GM18867 (cell line): Measurements from ENCODE around the gene CAPNS2.
"Not testable (repeated sequence)": the region's sequence is repeated elsewhere in the genome, so short reads cannot be mapped to it uniquely, and the experiment has no call there.

Experiments used
- ATAC-seq: cut with Tn5 transposase; IDR thresholded peaks from one replicate; pipeline ENCODE4 v1.9.1; 2021; ENCODE audit warnings: mild to moderate bottlenecking, moderate library complexity; ENCODE audit not compliant: unreplicated experiment

The CAPNS2 gene

DNA sequence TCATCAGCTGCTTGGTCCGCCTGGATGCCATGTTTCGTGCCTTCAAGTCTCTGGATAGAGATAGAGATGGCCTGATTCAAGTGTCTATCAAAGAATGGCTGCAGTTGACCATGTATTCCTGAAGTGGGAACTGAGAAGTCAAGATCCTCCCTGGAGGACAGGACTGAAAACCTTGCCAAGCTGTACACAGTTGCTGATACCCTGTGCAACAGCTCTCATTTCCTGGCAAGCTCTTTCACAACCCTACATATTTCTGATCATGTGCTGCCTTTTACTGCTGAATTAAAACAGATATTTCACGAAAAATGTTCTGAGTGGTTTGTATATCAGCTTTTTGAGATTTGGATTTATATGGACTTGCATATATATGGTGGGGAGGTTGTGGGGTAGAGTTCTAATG, 898 bp downstream of the CAPNS2 start:
- ATAC-seq: no peak

DNA sequence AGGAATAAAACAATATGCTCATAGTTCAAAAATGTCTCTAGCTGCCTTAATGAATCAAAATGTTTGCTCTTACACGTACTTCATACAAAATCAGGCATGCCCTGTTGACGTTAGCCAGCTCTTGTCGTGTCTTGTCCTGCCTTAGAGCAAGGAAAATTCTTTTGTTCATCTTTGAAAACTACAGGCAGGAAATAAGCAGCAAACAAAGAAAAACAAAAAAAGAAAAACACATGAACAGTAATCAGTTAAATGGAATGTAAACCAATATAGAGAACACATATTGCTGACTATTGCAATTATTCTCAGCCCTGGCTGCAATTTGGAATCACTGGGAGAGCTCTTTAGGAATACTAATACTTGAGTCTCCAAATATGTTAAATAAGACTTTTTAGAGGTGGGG, 1.7 kb downstream of the CAPNS2 start:
- ATAC-seq: no peak

DNA sequence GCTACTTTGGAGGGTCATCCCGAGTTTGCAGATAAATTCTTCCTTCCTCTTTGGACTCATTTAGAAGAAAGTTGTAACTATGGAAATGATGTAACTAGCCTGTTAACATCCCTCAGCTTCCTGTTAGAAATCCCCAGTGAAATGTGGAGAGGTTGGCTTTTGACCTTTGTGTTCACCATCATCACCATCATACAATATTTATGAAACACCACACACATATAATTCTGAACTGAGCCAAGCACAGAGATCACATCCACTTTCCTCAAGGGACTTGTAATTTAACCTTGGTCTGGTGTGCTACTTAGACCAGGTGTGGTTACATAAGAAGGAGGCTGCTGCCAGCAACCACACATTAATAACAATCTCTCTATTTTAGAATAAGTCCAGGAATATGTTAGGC, 2.5 kb downstream of the CAPNS2 start:
- ATAC-seq: no peak

DNA sequence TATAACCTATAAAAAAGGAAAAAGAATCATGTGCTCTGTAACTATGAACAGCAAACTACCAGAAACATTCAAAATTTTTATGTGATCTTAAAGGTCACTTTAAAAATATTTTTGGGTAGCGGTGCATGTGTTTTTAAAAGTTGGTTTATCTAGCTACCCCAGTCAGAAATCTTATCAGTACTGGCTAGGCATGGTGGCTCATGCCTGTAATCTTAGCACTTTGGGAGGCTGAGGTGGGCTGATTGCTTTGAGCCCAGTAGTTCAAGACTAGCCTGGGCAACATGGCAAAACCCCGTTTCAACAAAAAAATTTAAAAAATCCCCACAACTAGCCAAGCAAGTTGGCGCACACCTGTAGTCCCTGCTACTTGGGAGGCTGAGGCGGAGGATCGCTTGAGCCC, 3.7 kb downstream of the CAPNS2 start:
- no peak for ATAC-seq

DNA sequence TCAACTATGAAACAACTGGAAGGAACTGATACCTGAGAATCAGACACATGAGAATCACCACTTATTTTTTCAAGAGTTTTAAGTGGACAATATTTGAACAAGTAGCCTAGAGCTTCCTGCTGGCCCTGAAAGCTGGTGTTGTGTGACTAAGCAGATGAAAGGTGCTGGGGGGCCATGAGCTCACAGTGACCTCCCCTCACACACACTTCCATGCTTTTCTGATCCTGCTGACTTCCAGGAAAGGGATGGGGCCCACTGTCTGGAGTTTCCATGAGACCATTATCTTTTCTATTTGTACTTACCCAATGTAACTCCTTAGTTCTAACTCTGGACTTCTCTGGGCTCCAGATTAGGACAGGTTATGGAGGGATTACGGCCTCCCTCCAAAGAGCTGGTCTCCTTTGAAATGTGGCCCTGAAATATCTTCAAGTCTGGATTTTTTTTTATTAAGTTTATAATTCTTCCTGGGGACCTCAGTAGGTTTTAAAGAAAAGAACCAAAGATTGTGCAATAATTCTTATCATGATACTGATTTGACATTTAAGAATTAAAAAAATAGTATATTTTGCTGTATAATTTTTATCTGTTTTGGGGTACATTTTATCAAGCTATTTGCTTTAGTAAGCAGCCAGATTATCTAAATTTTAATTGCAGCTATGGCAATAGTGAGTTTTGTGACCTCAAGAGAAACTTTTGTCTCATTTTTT, 4.9 kb downstream of the CAPNS2 start:
- no peak for ATAC-seq

DNA sequence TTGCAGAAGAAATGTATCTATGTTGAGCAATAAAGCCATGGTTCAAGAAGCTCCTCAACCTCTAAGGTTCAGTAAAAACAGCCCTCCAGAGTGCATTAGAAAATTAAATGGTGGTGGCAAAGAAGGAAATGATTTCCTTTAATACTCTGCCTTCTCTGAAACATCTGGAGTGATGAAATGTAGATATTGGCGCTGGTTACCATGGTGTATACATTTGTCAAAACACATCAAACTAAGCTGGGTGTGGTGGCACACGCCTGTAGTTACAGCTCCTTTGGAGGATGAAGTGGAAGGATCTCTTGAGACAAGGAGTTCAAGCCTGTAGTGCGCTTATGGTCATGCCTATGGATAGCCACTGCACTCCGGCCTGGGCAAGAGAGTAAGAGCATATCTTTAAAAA, 6.0 kb downstream of the CAPNS2 start:
- ATAC-seq: no peak

DNA sequence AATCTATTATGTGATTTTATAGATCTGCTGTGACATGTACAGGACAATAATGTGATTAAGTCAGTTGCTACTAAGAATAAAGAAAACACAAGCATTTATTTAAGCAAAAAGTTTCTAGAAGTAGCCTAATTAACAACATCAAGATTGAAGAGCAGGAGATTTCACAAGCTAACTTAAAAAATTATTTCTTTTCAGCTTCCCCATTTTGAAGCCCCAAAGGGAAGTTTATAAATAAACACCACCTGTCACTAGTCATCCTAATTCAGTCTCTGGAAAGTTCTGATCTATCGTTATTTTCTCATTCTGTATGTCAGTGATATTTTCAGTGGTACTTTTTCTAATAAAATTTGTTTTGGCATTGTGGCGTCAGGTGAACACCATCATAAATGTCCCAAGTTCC, 8.3 kb downstream of the CAPNS2 start:
- no peak for ATAC-seq

DNA sequence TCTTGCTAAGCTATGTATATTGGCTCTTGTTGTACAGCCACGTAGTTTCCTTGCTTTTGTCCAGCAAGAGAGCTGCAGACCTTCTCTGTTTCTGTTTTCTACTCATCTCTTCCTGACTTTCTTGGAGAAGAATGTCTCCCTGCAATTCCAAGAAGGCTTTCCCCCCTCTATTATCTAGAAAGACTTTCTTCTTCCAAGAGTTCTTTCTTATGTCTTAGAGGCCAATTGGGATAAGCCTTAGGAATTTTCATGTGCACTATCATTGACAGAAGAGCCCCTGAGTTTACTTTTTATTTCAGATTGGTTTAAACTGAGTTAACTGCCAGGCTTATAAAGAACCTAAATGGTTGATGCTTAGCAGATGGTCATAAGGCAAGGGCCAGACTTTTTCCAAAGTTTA, 9.0 kb downstream of the CAPNS2 start:
- ATAC-seq: no peak

DNA sequence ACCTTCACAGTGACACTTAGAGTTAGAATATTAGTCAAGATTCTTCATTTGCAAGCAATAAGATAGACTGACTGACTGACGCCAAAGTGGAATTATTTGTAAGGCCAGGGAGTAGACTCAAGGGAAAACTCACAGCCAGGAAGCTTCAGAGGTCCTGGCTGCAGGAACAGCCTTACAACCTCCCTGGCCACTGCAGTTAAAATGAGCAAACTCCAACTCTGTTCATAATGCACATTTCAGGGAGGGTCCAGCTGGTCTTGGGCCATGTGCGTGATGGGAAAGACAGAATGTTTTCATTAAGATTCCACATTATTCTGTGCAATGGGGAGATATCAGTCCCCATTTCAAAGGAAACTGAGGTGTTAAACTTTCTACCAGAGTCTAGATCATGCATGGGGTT, 9.9 kb downstream of the CAPNS2 start:
- no peak for ATAC-seq

DNA sequence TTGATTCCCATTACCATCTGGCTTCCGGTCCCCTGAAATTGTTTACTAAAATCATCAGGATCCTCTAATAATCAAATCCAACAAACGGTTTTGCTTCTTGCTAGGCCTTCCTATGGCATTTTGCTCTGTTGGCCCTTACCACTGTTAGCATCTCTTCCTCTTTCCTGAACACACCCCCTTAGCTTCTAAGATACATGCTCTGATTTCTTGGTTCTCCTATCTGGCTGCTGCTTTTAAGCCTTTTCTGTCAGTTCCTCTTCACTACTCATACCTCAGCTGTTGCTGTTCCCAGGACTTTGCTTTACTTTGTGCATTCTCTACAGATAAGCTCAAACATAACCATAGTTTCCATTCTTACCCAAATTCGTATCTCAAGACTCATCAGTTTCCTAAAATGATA, 11.4 kb downstream of the CAPNS2 start:
- no peak for ATAC-seq

DNA sequence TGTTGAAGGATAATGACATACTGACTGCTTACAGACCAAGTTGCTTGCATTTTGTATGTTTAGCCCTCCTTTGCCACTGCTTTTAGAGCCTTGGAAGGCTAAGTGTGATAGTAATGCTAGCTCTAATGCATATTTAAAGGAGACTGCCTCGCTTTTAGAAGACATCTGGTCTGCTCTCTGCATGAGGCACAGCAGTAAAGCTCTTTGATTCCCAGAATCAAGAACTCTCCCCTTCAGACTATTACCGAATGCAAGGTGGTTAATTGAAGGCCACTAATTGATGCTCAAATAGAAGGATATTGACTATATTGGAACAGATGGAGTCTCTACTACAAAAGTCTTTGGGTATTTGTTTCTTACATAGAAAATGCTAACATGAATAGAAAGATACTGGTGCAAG, 19.1 kb downstream of the CAPNS2 start:
- no peak for ATAC-seq

DNA sequence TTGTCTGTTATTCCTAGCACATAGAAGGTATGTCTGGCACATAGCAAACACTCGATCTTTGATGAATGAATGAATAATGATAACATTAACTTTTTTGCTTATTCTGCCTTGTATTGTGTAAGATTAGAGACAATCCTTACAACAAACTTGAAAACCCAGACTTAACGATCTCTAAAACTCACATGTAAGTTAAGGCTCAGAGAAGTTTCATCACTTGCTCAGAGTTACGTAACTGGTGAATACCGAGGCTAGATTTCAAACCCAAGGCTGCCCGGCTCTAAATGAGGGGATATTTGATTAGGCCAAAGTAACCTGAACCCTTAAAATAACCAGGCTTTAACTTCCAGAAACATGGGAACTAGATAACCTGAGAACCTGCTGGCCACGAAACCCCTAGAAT, 22.3 kb downstream of the CAPNS2 start:
- ATAC-seq: no peak

DNA sequence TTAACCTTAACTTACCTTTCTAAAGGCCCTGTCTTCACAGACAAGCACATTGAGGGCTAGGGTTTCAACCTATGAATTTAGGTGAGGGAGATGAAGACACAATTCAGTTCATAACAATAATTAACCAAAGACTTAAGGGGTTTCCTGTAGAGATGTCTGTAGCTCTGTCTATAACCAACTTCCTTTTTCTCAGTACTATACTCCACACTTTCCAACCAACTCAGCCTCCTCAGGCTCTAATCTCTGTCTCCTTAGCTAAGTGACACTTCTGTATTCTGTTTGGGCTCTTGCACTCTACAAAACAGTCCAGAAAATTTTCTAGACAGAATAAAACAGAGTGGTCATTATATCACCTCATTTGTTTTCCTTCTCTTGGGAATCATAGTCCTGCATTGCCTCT, 25.8 kb downstream of the CAPNS2 start:
- ATAC-seq: no peak

DNA sequence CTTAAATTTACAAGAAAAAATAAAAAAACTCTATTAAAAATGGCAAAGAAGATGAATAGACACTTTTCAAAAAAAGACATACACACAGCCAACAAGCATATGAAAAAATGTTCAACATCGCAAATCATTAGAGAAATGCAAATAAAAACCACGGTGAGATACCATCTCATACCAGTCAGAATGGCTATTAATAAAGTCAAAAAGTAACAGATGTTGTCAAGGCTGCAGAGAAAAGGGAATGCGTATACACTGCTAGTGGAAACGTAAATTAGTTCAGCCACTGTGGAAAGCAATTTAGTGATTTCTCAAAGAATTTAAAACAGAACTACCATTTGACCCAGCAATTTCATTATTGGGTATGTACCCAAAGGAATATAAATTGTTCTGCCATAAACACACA, 31.4 kb downstream of the CAPNS2 start:
- ATAC-seq: no peak

DNA sequence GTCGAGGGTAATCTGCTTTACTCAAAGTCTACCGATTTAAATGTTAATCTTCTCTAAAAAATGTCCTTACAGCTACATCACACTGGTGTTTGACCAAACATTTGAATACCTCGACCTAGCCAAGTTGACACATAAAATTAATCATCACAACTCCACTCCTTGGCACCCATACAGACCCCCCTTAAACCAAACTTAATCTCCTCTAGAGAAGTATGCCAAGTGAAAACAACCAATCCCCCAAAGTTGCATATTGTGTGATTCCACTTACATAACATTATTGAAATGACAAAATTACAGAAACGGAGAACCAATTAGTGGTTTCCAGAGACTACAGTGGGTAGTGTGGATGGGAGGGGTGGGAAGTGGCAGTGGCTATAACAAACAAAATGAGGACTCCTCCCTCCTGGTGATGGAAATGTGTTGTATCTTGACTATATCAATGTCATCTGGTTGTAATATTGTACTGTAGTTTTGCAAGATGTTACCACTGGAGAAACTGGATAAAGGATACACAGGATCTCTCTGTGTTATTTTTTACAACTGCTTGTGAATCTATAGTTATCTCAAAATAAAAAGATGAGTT, 39.4 kb downstream of the CAPNS2 start:
- ATAC-seq: no peak

DNA sequence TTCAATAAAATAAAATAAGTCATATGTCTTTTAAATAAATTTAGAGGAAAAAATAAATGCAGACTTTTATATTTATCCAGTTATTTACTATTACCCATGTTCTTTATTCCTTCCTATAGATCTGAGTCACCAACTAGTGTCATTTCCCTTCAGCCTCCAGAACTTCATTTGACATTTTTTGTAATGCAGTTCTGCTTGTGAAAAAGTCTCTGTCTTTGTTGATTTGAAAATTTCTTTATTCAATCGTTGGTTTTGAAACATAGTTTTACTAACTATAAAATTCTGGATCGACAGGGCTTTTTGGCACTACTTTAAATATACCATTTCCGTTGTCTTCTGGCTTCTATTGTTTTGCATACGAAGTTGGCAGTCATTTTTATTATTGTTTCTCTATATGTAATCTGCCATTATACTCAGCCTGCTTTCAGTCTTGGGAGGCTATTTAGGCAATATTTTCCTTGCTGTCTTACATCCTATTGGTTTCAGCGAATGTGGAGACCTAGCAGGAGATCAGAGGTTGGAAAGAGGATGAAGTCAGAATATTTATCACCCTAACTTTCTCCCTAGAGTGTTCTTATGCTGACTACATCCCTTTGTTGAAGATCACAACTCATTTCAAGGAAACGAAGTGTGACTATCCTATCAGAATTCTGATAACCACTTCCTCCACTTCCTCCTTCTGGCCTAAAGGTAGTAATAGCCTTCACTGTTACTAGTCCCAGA, 47.3 kb downstream of the CAPNS2 start:
- ATAC-seq: no peak

DNA sequence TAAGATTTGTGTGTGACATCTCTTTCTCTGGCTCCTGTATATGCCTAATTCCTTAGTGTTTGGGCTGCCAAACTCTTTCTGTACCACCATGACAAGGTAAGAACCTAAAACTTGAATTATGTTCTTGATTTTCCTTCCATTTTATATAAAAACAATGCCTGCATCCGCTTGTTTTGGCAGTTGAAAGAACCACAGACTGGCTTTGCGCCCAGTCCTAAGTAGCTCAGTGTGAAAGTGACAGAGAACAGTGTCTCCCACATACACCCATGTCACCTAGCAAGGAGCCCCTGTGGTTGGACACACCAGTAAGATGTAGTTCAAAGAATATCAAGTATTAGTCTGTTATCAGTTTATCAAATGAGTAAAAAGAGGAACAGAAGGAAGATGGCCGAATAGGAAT, 48.6 kb downstream of the CAPNS2 start:
- no peak for ATAC-seq

DNA sequence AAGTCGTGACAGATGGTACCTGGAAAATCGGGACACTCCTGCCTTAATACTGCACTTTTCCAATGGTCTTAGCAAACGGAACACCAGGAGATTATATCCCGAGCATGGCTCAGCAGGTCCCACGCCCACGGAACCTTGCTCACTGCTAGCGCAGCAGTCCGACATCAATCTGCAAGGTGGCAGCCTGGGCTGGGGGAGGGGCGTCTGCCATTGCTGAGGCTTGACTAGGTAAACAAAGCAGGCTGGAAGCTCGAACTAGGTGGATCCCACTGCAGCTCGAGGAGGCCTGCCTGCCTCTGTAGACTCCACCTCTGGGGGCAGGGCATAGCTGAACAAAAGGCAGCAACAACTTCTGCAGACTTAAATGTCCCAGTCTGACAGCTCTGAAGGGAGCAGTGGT, 49.2 kb downstream of the CAPNS2 start:
- not testable (repeated sequence) for ATAC-seq
